Activated CD8-positive, alpha-beta memory T cell treated with anti-CD3 and anti-CD28 coated beads, Interleukin-2, amount 50 U/mL, for 1 hour (primary cell): ENCODE measurements around the gene LRRC75A.
"Not testable (repeated sequence)": the region's sequence is repeated elsewhere in the genome, so short reads cannot be mapped to it uniquely, and the experiment has no call there.

Source experiments
- DNase-seq: peaks from one replicate; pipeline ENCODE4 v3.0.0-alpha.2; 2020; ENCODE audit errors: extremely low read depth

The LRRC75A gene, protein sequence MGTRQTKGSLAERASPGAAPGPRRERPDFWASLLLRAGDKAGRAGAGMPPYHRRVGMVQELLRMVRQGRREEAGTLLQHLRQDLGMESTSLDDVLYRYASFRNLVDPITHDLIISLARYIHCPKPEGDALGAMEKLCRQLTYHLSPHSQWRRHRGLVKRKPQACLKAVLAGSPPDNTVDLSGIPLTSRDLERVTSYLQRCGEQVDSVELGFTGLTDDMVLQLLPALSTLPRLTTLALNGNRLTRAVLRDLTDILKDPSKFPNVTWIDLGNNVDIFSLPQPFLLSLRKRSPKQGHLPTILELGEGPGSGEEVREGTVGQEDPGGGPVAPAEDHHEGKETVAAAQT

DNA sequence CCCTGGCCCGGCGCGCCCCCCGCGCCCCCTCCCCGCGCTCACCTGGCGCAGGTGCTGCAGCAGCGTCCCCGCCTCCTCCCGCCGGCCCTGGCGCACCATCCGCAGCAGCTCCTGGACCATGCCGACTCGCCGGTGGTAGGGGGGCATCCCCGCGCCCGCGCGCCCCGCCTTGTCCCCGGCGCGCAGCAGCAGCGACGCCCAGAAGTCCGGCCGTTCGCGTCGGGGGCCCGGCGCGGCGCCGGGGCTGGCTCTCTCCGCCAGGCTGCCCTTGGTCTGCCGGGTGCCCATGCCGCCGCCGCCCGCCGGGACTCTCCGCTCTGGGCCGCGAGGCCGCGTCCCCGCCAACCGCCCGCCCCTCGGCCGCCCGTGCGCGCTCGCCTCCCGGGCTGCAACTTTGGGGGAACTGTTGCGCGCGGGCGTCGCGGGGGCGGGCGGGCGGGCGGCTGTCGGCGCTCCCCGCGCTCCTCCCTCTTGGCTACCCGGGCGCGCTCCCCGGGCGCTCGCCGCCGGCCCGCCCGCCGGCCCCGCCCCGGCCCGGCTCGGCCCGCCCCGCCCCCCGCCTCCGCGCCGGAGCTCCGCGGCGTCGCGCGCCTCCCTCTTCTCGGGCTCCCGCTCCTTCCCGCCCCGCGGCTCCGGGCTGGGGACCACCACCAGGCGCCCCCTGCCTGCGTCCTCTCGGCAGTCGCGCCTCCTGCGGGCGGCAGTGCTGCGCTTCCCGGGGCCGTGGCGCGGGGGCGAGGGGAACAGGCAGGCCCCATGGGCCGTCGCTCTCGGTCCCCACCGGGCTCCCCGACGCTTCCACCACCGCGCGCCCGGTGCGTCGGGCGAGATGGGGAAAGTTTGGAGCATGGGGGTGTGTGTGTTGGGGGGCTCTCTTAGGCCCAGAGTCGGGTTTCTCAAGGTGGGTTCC is at the start of gene LRRC75A:
Gene LRRC75A, minus strand, starts transcription at position 491 of the 910 bp plus-strand sequence. Its CDS starts 203 bp downstream, at position 288.
- no peak for DNase-seq

DNA sequence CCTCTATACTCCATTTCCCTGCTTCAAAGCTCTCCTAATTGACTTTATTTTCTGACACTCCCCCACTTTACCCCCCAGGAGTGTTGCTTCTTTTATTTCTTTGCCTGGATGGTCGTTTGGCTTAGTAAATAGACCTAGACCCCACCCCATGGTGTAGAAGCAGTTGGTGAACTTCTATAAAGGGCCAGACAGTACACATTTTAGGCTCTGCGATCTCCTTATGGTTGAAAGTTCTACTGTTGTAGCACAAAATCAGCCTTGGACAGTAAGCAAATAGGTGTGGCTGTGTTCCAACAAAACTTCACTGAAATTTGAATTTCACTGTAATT is 45.1 kb upstream of the LRRC75A start:
- DNase-seq, result no peak

DNA sequence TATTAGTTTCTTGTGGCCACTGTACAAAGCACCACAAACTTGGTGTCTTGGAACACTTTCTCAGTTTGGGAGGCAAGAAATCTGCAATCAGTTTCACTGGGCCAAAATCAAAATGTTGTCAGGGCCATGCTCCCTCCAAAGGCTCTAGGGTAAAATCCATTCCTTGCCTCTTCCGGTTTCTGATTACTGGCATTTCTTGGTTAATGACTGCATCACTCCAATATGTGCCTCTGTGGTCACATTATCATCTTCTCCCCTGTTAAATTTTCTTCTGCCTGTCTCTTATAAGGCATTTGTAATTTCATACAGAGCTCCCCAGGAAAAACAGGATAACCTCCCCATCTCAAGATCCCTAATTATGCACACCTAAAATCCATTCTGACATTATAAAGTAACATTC is 42.2 kb upstream of the LRRC75A start:
- DNase-seq, result no peak

DNA sequence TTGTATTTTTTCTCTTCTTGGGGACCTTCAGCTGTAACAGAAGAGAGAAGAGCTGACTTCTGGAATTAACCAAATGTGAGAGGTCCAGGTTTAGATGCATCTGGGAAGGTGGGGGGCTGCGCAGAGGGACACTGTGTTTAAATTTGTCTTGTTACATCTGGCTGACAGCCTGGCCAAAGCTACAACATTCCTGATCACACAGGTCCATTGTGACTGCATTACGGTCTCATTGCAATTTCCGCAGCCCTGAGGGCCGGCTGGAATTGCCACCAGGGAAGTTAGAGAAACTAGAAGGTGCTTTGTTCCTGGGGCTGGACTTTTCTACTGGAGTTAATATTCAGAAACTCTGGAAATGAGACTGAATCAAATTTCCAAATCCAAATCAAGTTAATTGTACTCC is 37.9 kb upstream of the LRRC75A start:
- no peak for DNase-seq

DNA sequence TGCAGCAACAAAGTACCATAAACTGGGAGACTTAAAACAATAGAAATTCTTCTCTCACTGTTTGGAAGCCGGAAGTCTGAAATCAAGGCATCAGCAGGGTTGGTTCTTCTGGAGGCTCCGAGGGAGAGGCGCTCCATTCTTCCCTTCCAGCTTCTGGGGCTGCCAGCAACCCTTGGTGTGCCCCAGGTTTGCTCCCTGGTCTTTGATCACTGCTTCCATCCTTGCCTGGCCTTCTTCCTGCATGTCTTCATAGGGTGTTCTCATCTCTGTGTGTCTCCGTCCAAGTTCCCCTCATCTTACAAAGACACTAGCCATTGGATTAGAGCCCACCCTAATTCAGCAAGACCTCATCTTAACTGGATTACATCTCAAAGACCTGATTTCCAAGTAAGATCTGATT is 35.3 kb upstream of the LRRC75A start:
- DNase-seq, result no peak

DNA sequence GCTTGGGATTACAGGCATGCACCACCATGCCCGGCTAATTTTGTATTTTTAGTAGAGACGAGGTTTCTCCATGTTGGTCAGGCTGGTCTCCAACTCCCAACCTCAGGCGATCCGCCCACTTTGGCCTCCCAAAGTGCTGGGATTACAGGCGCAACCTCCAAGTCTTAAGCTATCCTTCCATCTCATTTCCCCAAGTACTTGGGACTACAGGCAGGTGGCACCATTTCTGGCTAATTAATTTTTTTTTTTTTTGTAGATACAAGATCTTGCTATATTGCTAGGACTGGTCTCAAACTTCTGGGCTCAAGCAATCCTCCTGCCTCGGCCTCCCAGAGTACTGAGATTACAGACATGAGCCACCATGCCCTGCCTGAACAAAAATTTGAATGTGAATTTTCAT is 33.6 kb upstream of the LRRC75A start:
- DNase-seq, result not testable (repeated sequence)

DNA sequence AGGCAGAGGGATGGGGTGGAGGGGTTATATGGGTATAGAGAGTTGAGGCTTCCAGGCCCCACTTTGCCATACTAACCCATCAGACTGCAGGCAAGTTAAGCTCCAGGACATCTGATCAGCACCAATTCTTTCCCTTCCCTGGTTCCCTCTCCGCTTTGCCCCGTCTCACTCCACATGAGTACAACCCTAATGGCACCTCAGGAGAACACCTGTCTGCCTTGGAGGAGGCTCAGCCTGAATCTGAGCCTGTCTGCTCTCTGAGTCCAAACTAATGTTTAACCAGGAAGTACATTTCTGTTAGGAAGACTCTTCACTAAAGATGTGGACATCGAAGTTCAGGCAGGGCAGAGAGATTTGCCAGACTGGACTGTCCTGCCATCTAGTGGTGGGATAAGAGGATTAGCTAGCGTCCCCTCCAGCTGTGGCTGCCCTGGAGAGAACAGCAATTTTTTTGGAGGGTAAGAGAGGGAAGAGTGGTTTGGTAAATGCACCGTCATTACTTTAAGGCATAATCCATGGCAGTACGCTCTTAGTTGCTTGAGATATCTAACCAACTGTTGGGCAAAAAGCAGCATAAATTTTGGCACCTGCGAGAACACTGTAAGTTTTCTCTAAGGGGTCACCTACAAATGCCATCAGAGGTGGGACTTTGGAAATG is 29.2 kb upstream of the LRRC75A start:
- peak; percentile 41 for DNase-seq

DNA sequence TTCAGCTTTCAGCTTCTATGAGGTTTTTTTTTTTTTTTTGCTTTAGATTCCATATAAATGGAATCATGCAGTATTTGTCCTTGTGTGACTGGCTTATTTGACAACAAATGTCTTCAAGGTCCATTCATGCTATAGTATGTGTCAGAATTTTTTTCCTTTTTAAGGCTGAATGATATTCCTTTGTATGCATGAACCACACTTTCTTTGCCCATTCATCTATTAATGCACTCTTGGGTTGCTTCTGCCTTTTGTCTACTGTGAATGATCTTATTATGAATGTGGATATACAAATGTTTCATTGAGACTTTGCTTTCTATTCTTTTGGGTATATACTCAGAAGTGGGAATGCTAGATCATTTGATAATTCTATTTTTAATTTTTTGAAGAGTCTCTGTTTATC is 27.0 kb upstream of the LRRC75A start:
- DNase-seq, result no peak

DNA sequence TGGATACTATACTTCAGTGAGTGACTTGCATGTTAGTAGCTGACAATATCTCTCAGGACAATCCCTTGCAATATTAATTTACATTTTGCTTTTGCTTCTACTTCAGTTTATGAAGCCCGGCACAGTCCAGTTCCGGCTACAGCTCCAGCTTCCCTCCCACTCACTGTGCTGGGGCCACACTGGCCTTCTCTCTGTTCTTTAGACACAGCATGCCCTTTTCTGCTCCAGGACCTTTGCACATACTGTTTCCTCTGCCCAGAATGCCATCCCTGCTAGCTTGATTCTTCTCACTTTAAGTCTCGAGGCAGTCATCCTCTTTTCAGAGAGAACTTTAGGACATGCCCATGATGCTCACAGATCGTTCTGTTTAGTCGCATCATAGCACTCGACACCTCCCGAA is 25.5 kb upstream of the LRRC75A start:
- DNase-seq, result no peak

DNA sequence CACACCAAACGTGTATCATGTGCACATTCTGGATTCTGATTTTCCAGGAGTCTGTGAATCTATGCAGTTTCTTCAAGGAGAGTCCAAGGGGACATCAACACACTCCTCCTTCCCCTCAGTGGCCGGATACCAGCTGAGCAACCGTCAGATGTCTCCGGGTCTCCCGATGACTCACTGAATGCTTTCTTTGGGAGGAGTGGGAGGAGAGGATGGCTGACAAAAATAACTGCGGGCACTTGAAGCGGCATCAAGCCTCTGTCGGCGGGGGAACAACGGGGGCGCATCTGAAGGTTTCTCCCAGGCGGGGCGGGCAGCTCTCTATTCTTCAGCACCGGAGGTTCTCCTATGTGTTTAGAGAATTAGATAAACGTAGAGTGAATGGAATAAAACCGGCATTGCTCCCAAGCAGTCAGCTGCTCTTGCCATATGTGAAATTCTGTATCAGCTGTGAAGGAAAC is 24.6 kb upstream of the LRRC75A start:
- no peak for DNase-seq

DNA sequence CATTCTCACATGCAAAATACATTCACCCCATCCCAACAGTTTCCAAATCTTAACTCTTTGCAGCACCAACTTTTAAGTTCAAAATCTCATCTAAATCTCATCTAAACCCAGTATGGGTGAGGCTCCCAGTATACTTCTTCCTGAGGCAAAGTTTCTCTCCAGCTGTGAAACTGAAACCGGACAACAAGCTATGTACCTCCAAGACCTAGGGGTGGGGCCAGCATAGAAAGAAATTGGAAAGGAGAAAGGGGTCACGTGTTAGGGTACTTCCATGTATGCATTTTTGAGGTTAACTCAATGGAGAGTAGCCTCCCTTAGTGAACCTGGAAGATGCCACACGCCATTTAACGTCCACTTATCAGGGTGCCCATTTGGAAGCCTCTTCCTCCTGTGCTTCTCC is 23.9 kb upstream of the LRRC75A start:
- no peak for DNase-seq

DNA sequence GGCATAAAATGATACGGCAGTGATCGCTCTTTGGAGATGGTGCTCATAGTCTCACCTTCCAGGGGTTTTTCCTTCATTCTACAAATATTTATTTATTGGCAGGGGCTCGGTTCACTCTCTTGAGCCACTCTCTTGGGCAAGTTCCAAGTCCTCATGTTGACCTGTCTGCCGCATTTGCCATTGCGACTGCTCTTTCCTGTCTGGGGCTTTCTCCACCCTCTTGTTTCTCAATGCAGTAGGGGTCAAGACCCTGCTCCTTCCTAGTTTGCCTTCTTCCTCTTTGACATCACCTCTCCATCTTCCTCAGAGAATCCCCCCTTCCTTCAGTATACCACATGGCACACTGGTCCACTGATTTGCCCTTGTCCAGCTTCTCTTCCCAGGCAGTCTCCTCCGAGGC is 21.9 kb upstream of the LRRC75A start:
- DNase-seq, result no peak

DNA sequence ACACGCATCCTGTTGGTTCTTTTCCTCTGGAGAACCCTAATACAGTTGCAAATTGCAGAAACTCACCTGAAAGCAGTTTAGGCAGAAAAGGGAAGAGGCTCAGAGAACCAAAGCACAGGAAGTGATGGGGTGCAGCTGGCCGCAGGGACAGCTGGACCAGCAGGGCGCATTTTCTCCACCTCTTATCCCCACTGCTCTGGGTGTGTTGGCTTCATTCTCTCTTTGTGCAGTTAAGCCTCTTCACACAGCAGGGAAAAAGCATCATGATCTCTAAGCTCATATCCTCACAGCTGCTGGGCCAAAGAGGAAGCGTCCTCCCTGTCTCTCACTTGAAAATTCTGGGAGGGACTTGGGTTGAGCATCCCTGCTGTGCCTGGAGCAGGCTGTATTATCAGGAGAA is 20.0 kb upstream of the LRRC75A start:
- DNase-seq, result no peak

DNA sequence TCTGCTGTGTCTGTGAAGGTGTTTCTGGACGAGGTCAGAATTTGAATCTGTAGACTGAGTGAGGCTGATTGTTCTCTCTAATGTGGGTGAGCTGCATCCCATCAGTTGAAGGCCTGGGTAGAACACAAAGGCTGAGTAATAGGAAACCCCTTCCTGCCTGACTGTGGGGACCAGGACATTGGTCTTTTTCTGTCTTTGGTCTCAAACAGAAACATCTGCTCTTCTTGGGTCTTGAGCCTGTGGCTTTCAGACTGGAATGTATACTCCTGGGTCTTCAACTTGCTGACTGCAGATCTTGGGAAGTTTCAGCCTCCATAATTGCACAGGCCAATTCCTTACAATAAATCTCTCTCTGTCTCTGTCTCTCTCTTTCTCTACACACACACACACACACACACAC is 19.6 kb upstream of the LRRC75A start:
- no peak for DNase-seq

DNA sequence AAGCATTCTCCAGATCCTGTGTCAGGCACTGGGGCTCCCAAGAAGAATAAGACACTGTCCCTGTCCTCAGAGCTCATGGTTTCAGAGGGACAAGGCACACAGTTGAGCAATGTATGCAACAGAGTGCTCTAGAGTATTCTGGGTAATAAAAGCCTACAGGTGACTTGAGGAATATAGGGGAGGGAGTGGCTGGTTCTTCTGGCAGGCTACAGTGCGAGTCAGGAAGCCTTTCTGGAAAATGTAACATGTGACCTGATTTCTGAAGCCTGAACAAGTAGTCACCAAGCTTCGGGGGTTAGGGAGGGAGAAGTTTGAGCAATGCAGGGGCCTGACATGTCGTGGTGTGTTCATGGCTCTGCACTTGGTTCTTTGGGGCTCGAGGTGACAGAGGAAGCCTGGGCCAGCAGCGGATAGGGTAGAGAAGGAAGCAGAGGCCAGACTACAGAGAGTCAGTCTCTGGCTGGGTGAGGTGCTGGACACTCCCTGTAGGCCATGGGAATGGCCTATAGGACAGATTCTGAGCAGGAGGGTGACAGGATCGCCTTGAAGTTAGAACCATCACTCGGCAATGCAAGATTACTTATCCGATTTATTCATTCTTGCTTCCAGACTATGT is 16.0 kb upstream of the LRRC75A start:
- no peak for DNase-seq

DNA sequence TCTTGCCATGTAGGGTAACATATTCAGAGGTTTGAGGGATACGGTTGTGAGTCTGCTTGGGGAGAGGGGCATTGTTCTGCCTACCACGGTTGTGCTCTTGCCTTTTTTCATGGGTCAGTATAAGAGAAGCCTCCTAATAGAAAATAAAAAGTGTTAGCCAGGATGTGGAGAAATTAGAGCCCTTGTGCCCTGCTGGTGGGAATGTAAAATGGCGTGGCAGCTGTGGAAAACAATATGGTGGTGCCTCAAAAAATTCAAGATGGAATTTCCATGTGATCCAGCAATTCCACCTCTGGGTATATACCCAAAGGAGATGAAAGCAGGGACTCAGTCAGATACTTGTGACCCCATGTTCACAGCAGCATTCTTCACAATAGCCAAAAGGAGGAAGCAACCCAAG is 14.2 kb upstream of the LRRC75A start:
- no peak for DNase-seq

DNA sequence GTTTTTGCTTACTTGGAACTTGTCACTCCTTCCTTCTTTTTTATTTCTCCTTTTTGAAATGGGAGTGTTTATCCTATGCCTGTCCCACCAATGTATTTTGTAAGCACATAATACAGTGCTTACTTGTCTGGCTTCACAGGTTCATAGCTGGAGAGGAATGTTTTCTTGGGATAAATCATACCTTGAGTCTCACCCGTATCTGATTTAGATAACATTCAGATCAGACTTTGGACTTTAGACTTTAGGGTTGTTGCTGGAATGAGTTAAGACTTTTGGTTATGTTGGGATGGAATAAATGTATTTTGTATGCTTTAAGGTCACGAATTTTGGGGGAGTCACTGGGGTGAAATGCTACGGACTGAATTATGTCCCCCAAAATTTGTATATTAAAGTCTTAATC is 13.0 kb upstream of the LRRC75A start:
- no peak for DNase-seq

DNA sequence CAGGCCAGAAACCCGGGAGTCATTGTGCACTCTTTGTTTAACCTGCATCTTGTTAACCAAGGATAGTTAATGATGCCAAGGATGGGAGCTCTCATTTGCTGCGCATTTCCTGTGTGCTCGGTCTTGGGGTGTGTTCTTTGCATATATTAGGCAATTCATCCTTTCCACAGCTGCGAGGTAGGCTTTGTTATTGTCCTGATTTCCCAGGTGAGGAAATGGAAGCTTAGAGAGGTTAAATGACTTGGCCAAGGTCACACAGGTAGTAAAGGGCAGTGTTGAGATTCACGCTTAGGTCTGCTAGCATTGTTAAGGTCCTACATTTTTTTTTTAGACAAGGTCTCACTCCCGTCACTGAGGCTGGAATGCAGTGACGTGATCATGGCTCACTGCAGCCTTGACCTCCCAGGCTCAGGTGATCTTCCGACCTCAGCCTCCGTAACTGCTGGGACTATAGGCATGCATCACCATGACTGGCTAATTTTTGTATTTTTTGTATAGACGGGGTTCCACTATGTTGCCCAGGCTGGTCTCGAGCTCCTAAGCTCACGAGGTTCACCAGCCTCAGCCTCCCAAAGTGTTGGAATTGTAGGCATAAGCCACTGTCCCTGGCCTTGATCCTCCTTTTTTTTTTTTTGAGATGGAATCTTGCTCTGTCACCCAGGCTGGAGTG is 5.0 kb upstream of the LRRC75A start:
- no peak for DNase-seq

DNA sequence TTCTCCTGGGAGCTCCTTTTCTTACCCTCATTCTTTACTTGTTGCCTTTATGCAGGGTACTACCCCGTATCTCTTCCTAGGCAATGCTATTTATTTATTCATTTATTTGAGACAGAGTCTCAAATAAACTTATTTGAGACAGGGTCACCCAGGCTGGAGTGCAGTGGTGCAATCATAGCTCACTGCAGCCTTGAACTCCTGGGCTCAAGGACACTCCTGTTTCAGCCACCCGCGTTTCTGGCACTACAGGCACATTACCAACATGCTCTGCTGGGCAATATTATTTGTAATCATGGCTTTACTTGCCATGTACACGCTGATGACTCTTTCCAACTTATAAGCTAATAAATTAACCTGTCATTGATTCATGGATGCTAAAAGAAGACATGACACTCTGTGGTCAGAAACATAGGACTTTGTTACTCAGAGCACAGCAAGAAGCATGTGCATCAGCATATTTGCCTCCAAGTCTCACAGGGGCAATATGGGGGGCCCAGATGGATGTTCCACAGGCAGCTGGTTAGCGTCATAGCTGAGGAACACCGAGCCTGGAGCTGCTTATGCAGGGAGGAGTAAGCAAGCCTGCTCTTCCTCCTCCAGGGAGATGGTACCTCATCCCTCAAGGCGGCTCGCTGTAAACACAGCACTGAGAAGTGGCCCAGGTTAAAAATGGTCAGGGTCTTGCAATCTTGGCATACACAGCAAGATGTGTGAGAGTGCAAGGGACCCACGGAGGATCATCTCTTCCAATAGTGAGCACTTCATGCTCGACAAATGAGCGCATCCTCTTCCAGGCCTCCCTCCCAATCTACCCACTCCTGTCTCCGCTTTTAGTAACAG is 4.2 kb upstream of the LRRC75A start:
- no peak for DNase-seq

DNA sequence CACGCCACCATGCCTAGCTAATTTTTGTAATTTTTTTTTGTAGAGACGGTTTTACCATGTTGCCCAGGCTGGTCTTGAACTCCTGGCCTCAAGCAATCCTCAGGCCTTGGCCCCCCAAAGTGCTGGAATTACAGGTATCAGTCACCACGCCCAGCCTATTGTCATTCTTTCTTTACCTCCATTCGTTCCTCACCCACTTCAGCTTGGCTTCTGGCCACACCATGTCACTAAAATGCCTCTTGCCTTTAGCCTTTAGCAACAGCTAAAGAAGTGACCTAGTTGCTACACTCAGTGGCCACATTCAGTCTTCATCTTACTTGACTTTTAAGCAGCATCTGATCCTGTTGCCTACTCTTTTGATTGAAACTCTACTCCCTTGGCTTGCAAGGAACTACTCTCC is 3.6 kb upstream of the LRRC75A start:
- no peak for DNase-seq

DNA sequence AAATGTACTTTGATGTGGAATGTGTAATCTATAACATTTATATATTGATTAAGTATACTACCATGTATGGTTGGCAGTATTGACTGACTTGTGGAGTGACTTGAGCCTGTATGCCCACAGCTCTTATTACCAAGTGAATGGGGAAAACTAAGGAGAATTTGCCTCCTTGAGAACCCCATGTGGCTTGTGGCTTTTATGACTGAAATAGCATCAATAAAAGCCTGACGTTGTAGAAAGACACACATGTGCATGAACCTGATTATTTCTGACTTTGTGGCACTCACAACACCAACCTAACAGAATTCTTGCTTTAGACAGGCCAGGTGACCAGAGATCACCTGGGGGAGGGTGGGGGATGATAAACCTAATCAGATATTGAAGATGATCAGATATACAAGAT is 2.1 kb upstream of the LRRC75A start:
- DNase-seq, result no peak
